HG02973 (cell line): ENCODE results near the gene RGS4.

ENCODE experiments used
- ATAC-seq: cut with Tn5 transposase; IDR thresholded peaks from one replicate; pipeline ENCODE4 v1.9.1; 2021; ENCODE audit warnings: moderate library complexity; ENCODE audit not compliant: unreplicated experiment

The RGS4 gene

GRCh38 chr1:163069142-163069541, at the start of gene RGS4:
TSS of gene RGS4 (plus strand) at chr1:163069361. CDS start at chr1:163069485, 124 bp downstream.
- ATAC-seq = no peak

- no peak for ATAC-seq
These were observed 47.0 kb upstream of the RGS4 start for GRCh38 chr1:163022129-163022528.

GRCh38 chr1:163027610-163028009, 41.6 kb upstream of the RGS4 start:
- no peak for ATAC-seq

GRCh38 chr1:163029901-163030300, 39.3 kb upstream of the RGS4 start:
- no peak for ATAC-seq

- ATAC-seq = no peak
These were observed 33.5 kb upstream of the RGS4 start for GRCh38 chr1:163035446-163036249.

- no peak for ATAC-seq
These were observed 32.5 kb upstream of the RGS4 start for GRCh38 chr1:163036671-163037070.

- ATAC-seq = no peak
These were observed 30.0 kb upstream of the RGS4 start for GRCh38 chr1:163038928-163039706.

GRCh38 chr1:163039707-163040093, 29.5 kb upstream of the RGS4 start:
- ATAC-seq = no peak

- ATAC-seq = no peak
These were observed 23.1 kb upstream of the RGS4 start for GRCh38 chr1:163046071-163046470.

GRCh38 chr1:163047951-163048659, 21.1 kb upstream of the RGS4 start:
- ATAC-seq = no peak

- no peak for ATAC-seq
These were observed 20.3 kb upstream of the RGS4 start for GRCh38 chr1:163048869-163049268.

GRCh38 chr1:163049296-163049695, 19.9 kb upstream of the RGS4 start:
- no peak for ATAC-seq

GRCh38 chr1:163050496-163050895, 18.7 kb upstream of the RGS4 start:
- ATAC-seq = no peak

- ATAC-seq = no peak
These were observed 15.0 kb upstream of the RGS4 start for GRCh38 chr1:163054181-163054591.

- ATAC-seq = no peak
These were observed 14.2 kb upstream of the RGS4 start for GRCh38 chr1:163055005-163055404.

GRCh38 chr1:163055531-163055930, 13.6 kb upstream of the RGS4 start:
- ATAC-seq = no peak

- ATAC-seq = no peak
These were observed 12.3 kb upstream of the RGS4 start for GRCh38 chr1:163056831-163057230.

GRCh38 chr1:163060343-163061007, 8.7 kb upstream of the RGS4 start:
- ATAC-seq = no peak

GRCh38 chr1:163063143-163063542, 6.0 kb upstream of the RGS4 start:
- ATAC-seq = no peak

GRCh38 chr1:163063610-163064009, 5.6 kb upstream of the RGS4 start:
- no peak for ATAC-seq

GRCh38 chr1:163066168-163066567, 3.0 kb upstream of the RGS4 start:
- no peak for ATAC-seq
